Natural killer cell (primary cell): Measurements from ENCODE around the gene NCOA3. TPM values are rescaled to one million over a fixed set of nuclear protein-coding genes. Genes with fewer than 3 reads are reported as not detected.
A peak's percentile ranks its signal among the peaks of the same experiment; 100 is the strongest.

Source experiments
- ATAC-seq, 3 donors: fragments of 150-1000 bp in 2 of 3; fragments of 200-7000 bp in 1 of 3; cut with Tn5 transposase; 1 replicate in 1 of 3; 2 replicates in 2 of 3; pipeline ENCODE4 v1.10.0; 2021; ENCODE audit warnings: mild to moderate bottlenecking in 2 of 3, moderate library complexity in 2 of 3
- DNase-seq, 2 donors: peaks; one replicate each; pipeline versions ENCODE4 v3.0.0 to v3.0.0-alpha.2; 2013 to 2021; ENCODE audit warnings: mixed read lengths in 1 of 2
- H3K27ac ChIP-seq: one replicate; pipeline ENCODE4 v1.5.1; 2013; ENCODE audit warnings: mild to moderate bottlenecking, low read length
- H3K27me3 ChIP-seq: one replicate; pipeline ENCODE4 v1.6.1; 2013; ENCODE audit warnings: low read length; ENCODE audit not compliant: control insufficient read depth, insufficient read depth
- H3K36me3 ChIP-seq: one replicate; pipeline ENCODE4 v1.6.1; 2013; ENCODE audit warnings: low read length; ENCODE audit not compliant: control insufficient read depth, insufficient read depth
- H3K4me1 ChIP-seq: one replicate; pipeline ENCODE4 v1.6.1; 2013; ENCODE audit warnings: low read length; ENCODE audit not compliant: control insufficient read depth, insufficient read depth
- H3K4me3 ChIP-seq: one replicate; pipeline ENCODE4 v1.5.1; 2013; ENCODE audit warnings: low read length
- H3K9me3 ChIP-seq: one replicate; pipeline ENCODE4 v1.6.1; 2013; ENCODE audit warnings: low read length; ENCODE audit not compliant: control insufficient read depth, insufficient read depth
- H3K27ac Mint-ChIP-seq, 2 donors: one replicate each; pipeline ENCODE4 v1.8.0; 2022; ENCODE audit warnings: mild to moderate bottlenecking in 2 of 2, mixed read lengths in 2 of 2, moderate library complexity in 1 of 2
- H3K27me3 Mint-ChIP-seq, 2 donors: one replicate each; pipeline ENCODE4 v1.8.0; 2022; ENCODE audit warnings: low read depth in 2 of 2, mixed read lengths in 2 of 2
- H3K36me3 Mint-ChIP-seq: one replicate; pipeline ENCODE4 v1.8.0; 2022; ENCODE audit warnings: mixed read lengths
- H3K4me1 Mint-ChIP-seq, 2 donors: one replicate each; pipeline ENCODE4 v1.8.0; 2022; ENCODE audit warnings: mixed read lengths in 2 of 2
- H3K4me3 Mint-ChIP-seq: one replicate; pipeline ENCODE4 v1.8.0; 2022; ENCODE audit warnings: mild to moderate bottlenecking, moderate library complexity, mixed read lengths
- H3K9me3 Mint-ChIP-seq, 2 donors: one replicate each; pipeline ENCODE4 v1.8.0; 2022; ENCODE audit warnings: mixed read lengths in 2 of 2
- CTCF ChIP-seq: fragments of 200-600 bp; IDR thresholded peaks from one replicate; pipeline ENCODE4 v1.8.0; 2022; ENCODE audit warnings: antibody characterized with exemption
- WGBS: methylation state at CpG from one replicate; pipeline ENCODE4 v1.1.7; 2013; ENCODE audit warnings: missing lambda C conversion rate; ENCODE audit not compliant: insufficient coverage; 5-methylcytosine and 5-hydroxymethylcytosine counted together
- intact Hi-C: fragments of 100-400 bp; cut with micrococcal nuclease; formaldehyde crosslinking; loops from one replicate; pipeline ENCODE4 v1.14.2; 2022
- total RNA-seq, 4 donors: library from RNA; stranded (reverse); fragments of 120-200 nt in 1 of 4; gene quantifications; one replicate each; pipeline versions ENCODE4 v1.2.3 to v1.2.4, GENCODE V29; 2013 to 2022

NCOA3 gene
- total RNA-seq, 3 donors from 2014 or later (not counting 1 experiment from before 2014, with no cell fraction given): 44.3 to 63.3 (median 57.8) TPM

- Mint-ChIP-seq H3K36me3 (peaks cover 15% of the 10 kb centered on the region), H3K27me3 (no peaks in the 10 kb centered on the region), H3K9me3 (no peaks in the 10 kb centered on the region), H3K4me1 (peaks cover 7 to 12% of the 10 kb centered on the region in 2 donors), H3K27ac (peak overlapping the region in 1 of 2 donors; percentile 37), H3K4me3 (no peak overlapping the region)
- WGBS: 84% methylated on average over 9 of the region's 9 CpGs
- Histone ChIP-seq H3K9me3 (no peaks in the 10 kb centered on the region), H3K4me1 (no peaks in the 10 kb centered on the region), H3K4me3 (no peak overlapping the region), H3K27me3 (no peaks in the 10 kb centered on the region), H3K27ac (no peak overlapping the region), H3K36me3 (peaks cover 39% of the 10 kb centered on the region)
- intact Hi-C loops: loop anchor here (5.0 kb wide), 1 partner anchor 120 kb away; the partner anchor contains the start of gene NCOA3
- ATAC-seq (no peak), DNase-seq (no peak)
- no peak for TF ChIP-seq CTCF
These were observed 120.5 kb downstream of the NCOA3 start for GRCh38 chr20:47622118-47622665.

GRCh38 chr20:47623206-47623605 lies 121.5 kb downstream of the NCOA3 start:
- Mint-ChIP-seq H3K27me3 (no peaks in the 10 kb centered on the region), H3K36me3 (peaks cover 21% of the 10 kb centered on the region), H3K27ac (no peak overlapping the region), H3K9me3 (no peaks in the 10 kb centered on the region), H3K4me1 (peaks cover 7 to 12% of the 10 kb centered on the region in 2 donors), H3K4me3 (no peak overlapping the region)
- 94% methylated on average over 2 of the region's 2 CpGs for WGBS
- Histone ChIP-seq H3K27ac (no peak overlapping the region), H3K36me3 (peaks cover 44% of the 10 kb centered on the region), H3K4me3 (no peak overlapping the region), H3K27me3 (no peaks in the 10 kb centered on the region), H3K4me1 (no peaks in the 10 kb centered on the region), H3K9me3 (no peaks in the 10 kb centered on the region)
- ATAC-seq: no peak
- no peak for TF ChIP-seq CTCF
- DNase-seq: no peak
- intact Hi-C loops: loop anchor here (5.0 kb wide), 1 partner anchor 121 kb away; the partner anchor contains the start of gene NCOA3

- H3K27ac ChIP-seq: no peak overlapping the region
- no peaks in the 10 kb centered on the region for H3K4me1 ChIP-seq
- ATAC-seq: no peak
- H3K4me3 ChIP-seq: no peak overlapping the region
- no peak overlapping the region for H3K4me3 Mint-ChIP-seq
- 81% methylated on average over 4 of the region's 4 CpGs for WGBS
- intact Hi-C loops: no loop called here
- no peaks in the 10 kb centered on the region for H3K27me3 Mint-ChIP-seq
- peaks cover 2 to 6% of the 10 kb centered on the region in 2 donors for H3K4me1 Mint-ChIP-seq
- H3K36me3 Mint-ChIP-seq: peaks cover 16% of the 10 kb centered on the region
- H3K36me3 ChIP-seq: peaks cover 59% of the 10 kb centered on the region
- no peaks in the 10 kb centered on the region for H3K9me3 ChIP-seq
- TF ChIP-seq CTCF: no peak
- DNase-seq: no peak
- H3K27me3 ChIP-seq: no peaks in the 10 kb centered on the region
- no peaks in the 10 kb centered on the region for H3K9me3 Mint-ChIP-seq
- H3K27ac Mint-ChIP-seq: peak overlapping the region in 1 of 2 donors; percentile 26
These were observed 125.9 kb downstream of the NCOA3 start for GRCh38 chr20:47627540-47627939.

- peaks cover 18% of the 10 kb centered on the region for H3K36me3 Mint-ChIP-seq
- H3K4me3 ChIP-seq: no peak overlapping the region
- no peaks in the 10 kb centered on the region for H3K9me3 Mint-ChIP-seq
- TF ChIP-seq CTCF: no peak
- no peak overlapping the region for H3K4me3 Mint-ChIP-seq
- 80% methylated on average over 1 of the region's 2 CpGs for WGBS
- DNase-seq (no peak), ATAC-seq (no peak)
- H3K36me3 ChIP-seq: peaks cover 67% of the 10 kb centered on the region
- intact Hi-C loops: no loop called here
- H3K27ac Mint-ChIP-seq: no peak overlapping the region
- no peaks in the 10 kb centered on the region for H3K4me1 ChIP-seq
- no peak overlapping the region for H3K27ac ChIP-seq
- no peaks in the 10 kb centered on the region for H3K27me3 ChIP-seq
- no peaks in the 10 kb centered on the region for H3K27me3 Mint-ChIP-seq
- H3K9me3 ChIP-seq: no peaks in the 10 kb centered on the region
- H3K4me1 Mint-ChIP-seq: peaks cover 0 to 6% of the 10 kb centered on the region in 2 donors
These were observed 128.2 kb downstream of the NCOA3 start for GRCh38 chr20:47629907-47630306.
